H1 (cell line): ENCODE data around the gene SLC22A2. TPM values are rescaled to one million over a fixed set of nuclear protein-coding genes. Genes with fewer than 3 reads are reported as not detected.

Source experiments
- CTCF ChIA-PET: fragments of 300-600 bp; sonication (Branson Sonifier 250); formaldehyde crosslinking; loops from one replicate; lab custom pipeline; 2021; ENCODE audit not compliant: partially characterized antibody; lab: Charles Lee
- POLR2A ChIA-PET: fragments of 300-600 bp; sonication (Branson Sonifier 250); formaldehyde crosslinking; loops from one replicate; lab custom pipeline; 2021; ENCODE audit warnings: inconsistent platforms; ENCODE audit not compliant: partially characterized antibody; lab: Charles Lee
- DNase-seq, 2 experiments: peaks; one replicate each; pipeline versions ENCODE4 v3.0.0 to v3.0.0-alpha.2; 2010 to 2022; ENCODE audit warnings: low spot score in 2 of 2, low read depth in 1 of 2, mixed read lengths in 1 of 2
- FAIRE-seq: peaks from 2 replicates; lab custom pipeline; 2011; peaks lifted over from hg19 to GRCh38; lab: Jason Lieb, UNC
- H2AFZ ChIP-seq: 2 replicates; pipeline ENCODE4 v1.8.1; 2012; ENCODE audit warnings: low read length, inconsistent platforms
- H2AK5ac ChIP-seq: 2 replicates; pipeline ENCODE4 v1.6.1; 2013; ENCODE audit warnings: low read depth, low read length
- H2BK120ac ChIP-seq: replicated peaks from 2 replicates; pipeline ENCODE3; 2013; ENCODE audit warnings: low read depth, low read length, inconsistent platforms
- H2BK12ac ChIP-seq: 2 replicates; pipeline ENCODE4 v1.6.1; 2013; ENCODE audit warnings: low read depth, low read length
- H2BK15ac ChIP-seq: 2 replicates; pipeline ENCODE4 v1.6.1; 2013; ENCODE audit warnings: low read length
- H2BK20ac ChIP-seq: 2 replicates; pipeline ENCODE4 v1.6.1; 2013; ENCODE audit warnings: low read length
- H2BK5ac ChIP-seq: 2 replicates; pipeline ENCODE4 v1.6.1; 2013; ENCODE audit warnings: low read depth, low read length
- H3K14ac ChIP-seq: 2 replicates; pipeline ENCODE4 v1.6.1; 2013; ENCODE audit warnings: inconsistent platforms; ENCODE audit not compliant: insufficient read length
- H3K18ac ChIP-seq: 2 replicates; pipeline ENCODE4 v1.6.1; 2013; ENCODE audit warnings: low read length; ENCODE audit errors: extremely low read depth
- H3K23ac ChIP-seq: 2 replicates; pipeline ENCODE4 v1.6.1; 2013; ENCODE audit warnings: inconsistent platforms; ENCODE audit not compliant: insufficient read length
- H3K23me2 ChIP-seq: 2 replicates; pipeline ENCODE4 v1.6.1; 2013; ENCODE audit warnings: low read depth, low read length
- H3K27ac ChIP-seq: 2 replicates; pipeline ENCODE4 v1.6.1; 2011; ENCODE audit warnings: low read depth, low read length, inconsistent platforms
- H3K27me3 ChIP-seq, 4 experiments: replicated peaks in 1 of 4; 1 replicate in 1 of 4; 2 replicates in 3 of 4; pipeline versions ENCODE4 v1.6.1 to v1.8.1; 2011 to 2013; ENCODE audit warnings: low read length in 3 of 4, mild to moderate bottlenecking in 3 of 4, inconsistent platforms in 2 of 4, mixed read lengths in 2 of 4, moderate library complexity in 1 of 4; ENCODE audit not compliant: control insufficient read depth in 3 of 4, insufficient read depth in 3 of 4; ENCODE audit errors: extremely low read depth in 1 of 4
- H3K36me3 ChIP-seq, 4 experiments: 2 replicates each; pipeline versions ENCODE4 v1.6.1 to v1.8.1; 2011 to 2013; ENCODE audit warnings: mild to moderate bottlenecking in 4 of 4, low read length in 3 of 4, moderate library complexity in 2 of 4, control low read depth in 1 of 4, inconsistent platforms in 1 of 4; ENCODE audit not compliant: insufficient read depth in 4 of 4, control insufficient read depth in 2 of 4
- H3K4ac ChIP-seq: replicated peaks from 2 replicates; pipeline ENCODE3; 2013; ENCODE audit warnings: low read length, low read depth, mixed read lengths, inconsistent platforms; ENCODE audit not compliant: insufficient read length
- H3K4me1 ChIP-seq, 4 experiments: replicated peaks in 1 of 4; 1 replicate in 1 of 4; 2 replicates in 3 of 4; pipeline versions ENCODE4 v1.6.1 to v1.8.1; 2011 to 2013; ENCODE audit warnings: low read length in 3 of 4, inconsistent platforms in 2 of 4, mixed read lengths in 1 of 4; ENCODE audit not compliant: insufficient read depth in 4 of 4, control insufficient read depth in 3 of 4
- H3K4me2 ChIP-seq, 2 experiments: 2 replicates each; pipeline versions ENCODE4 v1.6.1 to v1.8.1; 2011 to 2013; ENCODE audit warnings: low read depth in 2 of 2, low read length in 2 of 2, control low read depth in 1 of 2, inconsistent platforms in 1 of 2, mild to moderate bottlenecking in 1 of 2; ENCODE audit not compliant: insufficient read depth in 1 of 2
- H3K4me3 ChIP-seq, 4 experiments: fragments of 200-600, 300-600 bp in 1 of 4; sonication (generic), shearing (Covaris generic), sonication (Bioruptor Twin) in 1 of 4; 2 replicates each; pipeline versions ENCODE4 v1.5.1 to v1.8.1; 2011 to 2016; ENCODE audit warnings: low read length in 4 of 4, low read depth in 3 of 4, control low read depth in 2 of 4, inconsistent platforms in 2 of 4, mild to moderate bottlenecking in 2 of 4, mixed read lengths in 1 of 4, moderate library complexity in 1 of 4; ENCODE audit not compliant: insufficient read depth in 2 of 4; ENCODE audit errors: extremely low read depth in 1 of 4
- H3K56ac ChIP-seq: replicated peaks from 2 replicates; pipeline ENCODE3; 2013; ENCODE audit warnings: low read depth, mild to moderate bottlenecking, mixed read lengths, low read length, inconsistent platforms; ENCODE audit not compliant: insufficient read length
- H3K79me1 ChIP-seq: 2 replicates; pipeline ENCODE4 v1.6.1; 2013; ENCODE audit warnings: low read depth, low read length, control low read depth
- H3K79me2 ChIP-seq, 2 experiments: 2 replicates each; pipeline versions ENCODE4 v1.6.1 to v1.8.1; 2012 to 2013; ENCODE audit warnings: low read length in 2 of 2, mild to moderate bottlenecking in 2 of 2, inconsistent platforms in 1 of 2; ENCODE audit not compliant: insufficient read depth in 2 of 2, control insufficient read depth in 1 of 2
- H3K9ac ChIP-seq, 4 experiments: replicated peaks in 1 of 4; 1 replicate in 1 of 4; 2 replicates in 3 of 4; pipeline versions ENCODE4 v1.6.1 to v1.8.1; 2011 to 2013; ENCODE audit warnings: low read depth in 3 of 4, low read length in 3 of 4, control low read depth in 2 of 4, mild to moderate bottlenecking in 2 of 4, moderate library complexity in 2 of 4, inconsistent platforms in 1 of 4; ENCODE audit errors: extremely low read depth in 1 of 4
- H3K9me3 ChIP-seq, 2 experiments: 2 replicates each; pipeline versions ENCODE4 v1.6.1 to v1.8.1; 2012 to 2013; ENCODE audit warnings: mild to moderate bottlenecking in 2 of 2, moderate library complexity in 2 of 2, control low read depth in 1 of 2, inconsistent platforms in 1 of 2, low read depth in 1 of 2, low read length in 1 of 2, mixed read lengths in 1 of 2; ENCODE audit not compliant: insufficient read depth in 2 of 2
- H4K20me1 ChIP-seq, 2 experiments: replicated peaks in 1 of 2; 2 replicates each; pipeline versions ENCODE3 to v1.8.1; 2011 to 2013; ENCODE audit warnings: inconsistent platforms in 2 of 2, low read length in 2 of 2, mild to moderate bottlenecking in 1 of 2; ENCODE audit not compliant: insufficient read depth in 2 of 2, control insufficient read depth in 1 of 2
- H4K5ac ChIP-seq: 2 replicates; pipeline ENCODE4 v1.6.1; 2013; ENCODE audit warnings: low read length, low read depth, mixed read lengths, inconsistent platforms; ENCODE audit not compliant: insufficient read length
- H4K8ac ChIP-seq: 2 replicates; pipeline ENCODE4 v1.8.0; 2013; ENCODE audit warnings: mild to moderate bottlenecking, moderate library complexity, low read length, inconsistent platforms; ENCODE audit not compliant: insufficient read depth; ENCODE audit errors: extremely low read depth
- H4K91ac ChIP-seq: replicated peaks from 2 replicates; pipeline ENCODE3; 2013; ENCODE audit warnings: low read length, mixed read lengths, inconsistent platforms; ENCODE audit not compliant: insufficient read length
- ASH2L ChIP-seq: fragments of 200-600, 300-600 bp; sonication (generic); IDR thresholded peaks from one replicate; pipeline ENCODE4 v1.7.1; 2017; ENCODE audit warnings: low read length
- WGBS, 2 experiments: shearing (Covaris generic) in 1 of 2; methylation state at CpG; one replicate each; pipeline versions ENCODE4 v1.1.6 to v1.1.7; 2013 to 2015; ENCODE audit warnings: low lambda C conversion rate in 2 of 2, mixed read lengths in 2 of 2, inconsistent platforms in 1 of 2, low coverage in 1 of 2, missing lambda C conversion rate in 1 of 2; ENCODE audit not compliant: insufficient replicate concordance in 2 of 2, insufficient coverage in 1 of 2, insufficient read length in 1 of 2; ENCODE audit errors: extremely low coverage in 1 of 2, missing lambda C conversion rate in 1 of 2; 5-methylcytosine and 5-hydroxymethylcytosine counted together
- polyA plus RNA-seq, 7 experiments: library from polyadenylated mRNA; depleted of rRNA in 3 of 7; stranded (reverse) in 5 of 7; unstranded in 2 of 7; fragments of >200 nt in 5 of 7; fragments of 200-250 nt in 2 of 7; gene quantifications; 1 replicate in 5 of 7; 2 replicates in 1 of 7; 4 replicates in 1 of 7; pipeline versions ENCODE4 v1.2.1 to v1.2.3, GENCODE V29; 2011 to 2013; ENCODE audit warnings: missing spikeins in 2 of 7, mixed read lengths in 2 of 7
- total RNA-seq: library from RNA; stranded (reverse); fragmentation: NEBNext Ultra II Directional; extraction: Animal tissue kit (Norgen Biotek cat#: 25700); gene quantifications from 2 replicates; pipeline ENCODE4 v1.2.1, GENCODE V29; 2021

SLC22A2 gene
- total and polyA plus RNA-seq, 2 of the 8 experiments (the other 6 are each of a cell fraction or from before 2014, with no cell fraction given), result 0.23 to 1.4 TPM

DNA sequence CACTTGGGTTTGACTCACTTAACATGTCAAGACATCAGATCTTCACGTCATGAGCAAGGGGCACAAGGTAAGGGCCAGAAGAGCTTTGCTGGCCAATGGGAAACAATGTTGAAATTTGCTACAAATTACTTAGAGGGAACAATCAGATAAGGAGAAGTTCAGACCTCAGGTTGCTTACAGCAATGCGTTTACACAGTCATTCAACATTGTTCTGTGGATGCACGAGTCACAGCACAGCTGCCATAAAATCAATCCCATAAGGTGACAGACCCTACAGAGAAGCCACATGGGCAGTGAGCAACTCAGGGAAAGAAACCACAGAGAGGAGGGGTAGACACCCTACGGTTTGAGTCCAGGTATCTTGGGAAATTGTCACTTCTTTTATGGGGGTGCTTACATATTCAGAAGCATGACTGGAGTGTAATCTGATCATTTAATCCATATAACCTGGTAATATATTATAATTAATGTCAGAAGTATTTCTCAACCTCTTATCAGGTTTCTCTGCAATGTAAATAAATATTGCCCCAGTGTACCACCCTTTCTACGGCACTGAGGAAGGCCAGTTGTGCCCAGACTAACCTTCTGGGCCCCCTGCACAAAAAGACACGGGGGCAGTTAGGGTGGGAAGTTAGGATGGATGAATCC lies 2.3 kb upstream of the SLC22A2 start:
- no peaks in the 10 kb centered on the region for H3K36me3 ChIP-seq
- no peak overlapping the region for H4K5ac ChIP-seq
- FAIRE-seq, result no peak
- H3K9me3 ChIP-seq, result no peaks in the 10 kb centered on the region
- H2BK120ac ChIP-seq, result no peak overlapping the region
- H3K23me2 ChIP-seq, result no peaks in the 10 kb centered on the region
- H3K4me1 ChIP-seq, result peaks cover 2 to 17% (median 10%) of the 10 kb centered on the region in 4 experiments; a peak in 5 of 7 replicates
- no peak overlapping the region for H3K27ac ChIP-seq
- H3K18ac ChIP-seq, result no peak overlapping the region
- H3K79me1 ChIP-seq, result no peaks in the 10 kb centered on the region
- no peak for DNase-seq
- no peak overlapping the region for H3K4ac ChIP-seq
- 92% methylated on average over 6 of the region's 6 CpGs; no CpG with 5 or more reads in 1 of the 2 experiments for WGBS, 2 experiments
- CTCF ChIA-PET, result interaction anchor here (1.5 to 4.7 kb wide), 3 partner anchors 15 to 40 kb away, joined by 6 to 26 read pairs (median 6); no protein-coding TSS in a partner anchor
- H2BK5ac ChIP-seq, result no peak overlapping the region
- H3K14ac ChIP-seq, result no peak overlapping the region
- H2AK5ac ChIP-seq, result peak overlapping the region; percentile 47
- H4K20me1 ChIP-seq, result no peaks in the 10 kb centered on the region
- no peak overlapping the region for H3K4me2 ChIP-seq
- H3K56ac ChIP-seq, result no peak overlapping the region
- H3K9ac ChIP-seq, result no peak overlapping the region
- H4K8ac ChIP-seq, result no peak overlapping the region
- no peak overlapping the region for H2BK12ac ChIP-seq
- POLR2A ChIA-PET, result interaction anchor here (0.6 kb wide), 1 partner anchor 370 kb away, joined by 3 read pairs; the partner anchor contains the start of gene MAS1
- no peak overlapping the region for H4K91ac ChIP-seq
- H2BK15ac ChIP-seq, result no peak overlapping the region
- no peaks in the 10 kb centered on the region for H3K79me2 ChIP-seq
- H3K4me3 ChIP-seq, result no peak overlapping the region
- H3K27me3 ChIP-seq, result peaks cover 0 to 3% (median 0%) of the 10 kb centered on the region in 4 experiments; a peak in 1 of 7 replicates
- H3K23ac ChIP-seq, result no peak overlapping the region
- peak overlapping the region; percentile 77; the same call in 1 of the 2 replicates for H2BK20ac ChIP-seq
- H2AFZ ChIP-seq, result no peak overlapping the region
- no peak for TF ChIP-seq ASH2L
